GM12801 (cell line): ENCODE measurements around the gene FOXI2.

Experiments
- CTCF ChIP-seq: IDR thresholded peaks from one replicate; pipeline ENCODE4 v1.5.1; 2011; ENCODE audit warnings: control low read depth; ENCODE audit not compliant: insufficient read length; ENCODE audit errors: extremely low read depth

Gene FOXI2

GRCh38 chr10:127781412-127781811 is 44.4 kb downstream of the FOXI2 start:
- no peak for TF ChIP-seq CTCF

GRCh38 chr10:127787873-127788272 is 50.9 kb downstream of the FOXI2 start:
- no peak for TF ChIP-seq CTCF

GRCh38 chr10:127790066-127790624 is 53.2 kb downstream of the FOXI2 start:
- no peak for TF ChIP-seq CTCF
